Activated naive CD4-positive, alpha-beta T cell treated with Interleukin-2 at 50 U/mL for 16 hours (primary cell): Measurements from ENCODE around the gene BCL2.
A peak's percentile ranks its signal among the peaks of the same experiment; 100 is the strongest.
"Not testable (repeated sequence)": the region's sequence is repeated elsewhere in the genome, so short reads cannot be mapped to it uniquely, and the experiment has no call there.

ENCODE experiments used
- DNase-seq: peaks from one replicate; pipeline ENCODE4 v3.0.0-alpha.2; 2020

Gene BCL2

DNA sequence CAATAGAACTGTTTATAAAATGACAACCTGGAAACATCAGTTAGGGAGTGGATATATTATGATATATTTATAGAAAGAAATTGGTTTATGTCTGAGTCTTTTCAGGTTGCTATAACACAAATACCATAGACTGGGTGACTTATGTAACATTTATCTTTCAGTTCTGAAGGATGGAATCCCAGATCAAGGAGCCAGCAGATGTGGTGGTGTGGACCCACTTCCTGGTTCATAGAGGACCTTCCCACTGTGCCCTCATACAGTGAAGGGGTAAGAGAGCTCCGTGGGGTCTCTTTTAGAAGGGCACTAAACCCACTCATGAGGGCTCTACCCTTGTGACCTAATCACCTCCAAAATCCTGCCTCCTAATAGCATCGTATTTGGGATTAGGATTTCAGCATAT, 86.7 kb downstream of the BCL2 start:
- DNase-seq = no peak

DNA sequence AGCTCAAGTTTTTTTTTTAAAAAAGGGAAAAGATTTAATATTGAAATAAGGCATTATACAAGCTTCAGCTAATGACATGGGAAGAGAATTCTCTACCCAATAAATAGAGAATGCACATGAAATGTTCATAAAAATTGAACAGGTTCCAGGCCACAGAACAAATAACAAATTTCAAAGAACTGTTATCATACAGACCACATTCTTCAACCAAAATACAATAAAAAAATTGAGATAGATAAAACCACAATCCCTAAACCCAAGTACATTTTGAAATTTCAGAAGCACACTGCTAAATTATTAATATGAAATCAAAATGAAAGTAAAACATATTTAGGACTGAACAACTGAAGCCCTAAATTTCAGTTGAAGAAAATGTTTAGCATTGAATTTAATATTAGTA, 89.6 kb downstream of the BCL2 start:
- no peak for DNase-seq

DNA sequence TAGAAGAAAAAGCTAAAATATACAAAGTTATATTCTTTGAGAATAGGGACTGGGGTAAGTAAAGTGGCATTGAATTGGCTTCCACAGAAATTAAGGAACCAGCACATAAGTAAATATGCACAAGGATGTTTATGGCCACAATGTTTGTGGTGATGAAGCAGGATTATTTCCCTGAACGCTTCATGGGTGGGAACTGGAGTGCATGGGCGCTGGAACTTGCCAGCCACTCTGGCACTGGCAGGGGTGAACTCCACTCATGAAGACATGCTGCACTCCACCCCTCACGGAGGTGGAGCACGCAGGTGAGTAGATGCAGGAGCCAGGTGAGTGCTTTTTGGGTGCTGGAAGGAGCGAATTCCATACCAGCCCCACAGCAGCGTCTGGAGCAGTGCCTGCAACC, 94.1 kb downstream of the BCL2 start:
- DNase-seq = no peak

DNA sequence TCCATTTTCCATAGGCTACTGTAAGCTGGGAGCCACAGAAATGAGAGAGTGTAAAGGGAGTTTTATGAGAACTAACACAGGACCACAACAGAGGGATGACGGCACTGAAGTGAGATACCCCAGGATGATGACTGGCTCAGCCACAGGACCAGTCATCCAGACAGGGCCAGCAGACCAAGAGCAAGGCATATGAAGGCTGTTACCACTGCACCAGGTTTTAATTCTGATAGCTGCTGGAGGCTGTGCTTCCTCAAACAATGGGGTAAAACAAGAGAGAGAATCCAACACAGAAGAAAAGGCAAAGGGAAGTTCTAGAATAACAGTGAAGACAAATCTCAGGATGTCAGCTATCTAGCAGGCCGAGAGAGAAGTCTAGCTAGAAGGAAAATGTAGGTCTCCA, 94.9 kb downstream of the BCL2 start:
- peak; percentile 56 for DNase-seq

DNA sequence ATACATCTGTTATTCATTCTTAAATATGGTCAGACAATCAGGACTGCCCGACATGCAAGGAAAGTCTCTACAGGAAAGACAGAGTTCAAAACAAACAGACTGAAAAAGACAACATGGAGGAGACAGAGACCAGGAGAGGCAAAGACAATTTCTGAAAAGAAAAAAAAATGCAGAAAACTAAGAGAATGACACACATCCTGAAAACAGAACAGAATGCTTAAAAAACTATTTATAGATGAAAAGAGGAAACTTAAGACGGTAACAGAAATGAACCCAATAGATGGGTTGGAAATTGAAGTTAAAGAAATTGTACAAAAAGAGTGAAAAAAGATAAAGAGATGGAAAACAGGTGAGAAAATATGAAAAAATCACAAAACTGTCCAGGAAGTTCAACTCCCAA, 95.7 kb downstream of the BCL2 start:
- DNase-seq = no peak

DNA sequence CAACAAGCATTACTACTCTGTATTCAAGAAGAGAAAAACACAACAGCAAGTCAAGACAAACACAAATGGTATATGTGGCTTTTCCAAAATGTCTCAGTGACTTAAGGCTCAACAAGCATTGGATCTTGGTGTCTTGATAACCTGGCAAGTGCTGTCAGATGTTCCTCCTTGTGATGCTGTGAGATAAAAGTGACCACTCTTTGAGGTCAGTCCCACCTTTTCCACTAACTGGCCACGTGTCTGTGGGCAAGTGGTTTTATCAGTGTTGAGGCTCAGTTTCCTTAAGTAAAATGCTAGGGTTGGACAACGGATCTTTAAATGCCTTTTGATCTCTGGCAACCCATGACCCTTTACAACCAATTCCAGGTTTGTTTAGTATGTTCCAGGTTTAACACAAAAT, 98.7 kb downstream of the BCL2 start:
- no peak for DNase-seq

DNA sequence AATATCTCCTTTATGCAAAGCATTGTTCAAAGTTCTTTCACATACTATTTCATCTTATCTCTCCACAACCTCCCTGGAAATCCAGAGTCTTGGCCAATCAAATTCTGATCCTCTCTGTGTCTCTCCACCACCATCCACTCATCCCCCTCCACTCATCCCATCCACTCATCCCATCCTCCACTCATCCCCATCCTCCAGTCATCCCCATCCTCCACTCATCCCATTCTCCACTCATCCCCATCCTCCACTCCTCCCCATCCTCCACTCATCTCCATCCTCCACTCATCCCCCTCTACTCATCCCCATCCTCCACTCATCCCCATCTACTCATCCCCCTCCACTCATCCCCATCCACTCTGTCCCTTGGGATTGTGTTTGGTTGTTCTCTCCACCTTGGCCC, 101.1 kb downstream of the BCL2 start:
- DNase-seq = no peak

DNA sequence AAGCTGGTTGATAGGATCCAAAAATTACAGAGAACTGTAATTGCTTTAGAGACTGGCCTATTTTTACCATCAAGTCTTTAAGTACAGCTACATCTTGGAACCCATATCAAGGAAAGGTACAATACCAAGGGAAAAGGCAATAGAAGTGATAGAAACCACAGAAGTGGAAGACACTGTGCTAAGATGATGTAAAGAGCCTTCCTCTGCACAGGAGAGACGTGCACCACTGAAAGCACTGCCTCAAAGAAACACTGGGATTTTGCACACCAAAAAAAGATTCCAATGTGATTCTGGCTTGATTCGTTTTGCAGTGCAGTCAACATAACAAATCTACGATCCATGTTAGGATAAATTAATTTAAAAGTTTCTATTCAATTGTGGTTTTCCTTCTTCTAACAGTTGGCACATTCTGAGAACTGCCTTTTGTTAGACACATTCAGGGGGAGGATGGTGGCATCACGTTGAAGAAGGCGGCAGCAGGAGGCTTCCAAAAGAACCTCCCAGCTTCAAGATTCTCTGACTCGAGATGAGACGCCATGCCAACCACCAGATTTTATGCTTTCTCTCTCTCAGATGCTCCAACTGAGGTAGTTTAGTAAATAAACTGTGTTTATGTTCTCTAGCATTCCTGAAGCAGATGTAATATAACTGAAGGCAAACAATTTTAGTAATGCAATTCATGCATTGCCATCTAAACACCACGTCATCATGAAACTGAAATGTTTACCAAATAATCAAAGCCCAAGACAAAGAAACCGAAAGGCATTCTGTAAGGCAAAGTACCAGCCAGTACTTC, 102.9 kb downstream of the BCL2 start:
- peak; percentile 28 for DNase-seq

DNA sequence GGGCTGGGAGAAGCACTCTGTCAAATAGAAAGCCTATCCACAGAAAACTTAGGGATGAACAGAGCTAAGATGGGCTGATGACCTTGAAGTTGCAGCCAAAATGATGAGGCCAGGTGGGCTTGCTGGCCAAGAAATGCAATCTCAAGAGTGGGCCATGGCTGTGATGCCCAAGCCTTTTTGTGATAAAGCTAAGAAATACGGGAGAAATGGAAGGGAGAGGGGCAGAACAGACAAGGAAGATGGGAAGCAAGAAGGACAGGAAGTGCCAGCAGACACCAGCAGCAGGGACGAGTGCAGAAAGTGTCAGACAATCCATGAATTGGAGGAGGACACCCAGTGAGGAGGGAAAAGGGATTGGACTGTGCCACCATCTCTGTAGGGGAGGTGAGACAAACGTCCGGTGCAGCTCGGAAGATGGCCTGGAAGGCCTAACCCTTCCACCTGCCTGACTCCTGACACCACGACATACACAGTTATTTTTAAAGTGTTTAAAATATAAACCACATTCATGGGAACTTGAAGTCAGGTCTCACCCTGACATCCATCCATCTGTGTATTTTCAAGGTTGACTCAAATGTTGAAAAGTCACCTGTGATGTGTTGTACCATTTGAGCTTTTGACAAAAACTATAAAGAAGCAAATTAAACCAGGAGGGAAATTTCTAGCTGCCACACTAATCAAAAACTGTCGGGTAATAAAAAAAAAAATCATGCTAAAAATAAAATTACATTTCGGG, 105.5 kb downstream of the BCL2 start:
- DNase-seq = no peak

DNA sequence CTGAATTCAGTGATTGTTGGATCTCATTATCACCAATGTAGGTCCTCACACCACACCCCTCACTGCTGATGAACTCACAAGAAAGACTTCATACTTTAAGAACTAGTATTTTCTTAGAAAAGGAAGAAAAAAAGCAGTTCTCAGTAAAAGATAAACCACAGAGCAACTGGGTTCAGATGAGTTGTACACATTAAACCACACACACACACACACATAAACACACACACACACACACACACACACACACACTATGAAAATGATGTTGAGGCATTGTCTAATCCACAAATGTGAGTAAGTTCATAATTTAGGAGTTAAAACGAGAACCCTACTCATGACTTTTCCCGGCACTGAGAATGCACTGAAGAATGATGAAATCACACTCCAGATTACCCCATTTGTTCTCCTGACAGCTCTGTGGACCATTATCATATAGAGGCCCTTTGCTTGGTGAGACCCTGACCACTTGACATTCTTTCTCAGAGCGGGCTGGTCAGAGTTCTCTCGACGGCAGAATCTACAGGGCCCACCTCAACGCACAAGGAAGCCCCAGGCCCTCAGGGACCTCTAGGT, 106.2 kb downstream of the BCL2 start:
- DNase-seq = peak; percentile 33

DNA sequence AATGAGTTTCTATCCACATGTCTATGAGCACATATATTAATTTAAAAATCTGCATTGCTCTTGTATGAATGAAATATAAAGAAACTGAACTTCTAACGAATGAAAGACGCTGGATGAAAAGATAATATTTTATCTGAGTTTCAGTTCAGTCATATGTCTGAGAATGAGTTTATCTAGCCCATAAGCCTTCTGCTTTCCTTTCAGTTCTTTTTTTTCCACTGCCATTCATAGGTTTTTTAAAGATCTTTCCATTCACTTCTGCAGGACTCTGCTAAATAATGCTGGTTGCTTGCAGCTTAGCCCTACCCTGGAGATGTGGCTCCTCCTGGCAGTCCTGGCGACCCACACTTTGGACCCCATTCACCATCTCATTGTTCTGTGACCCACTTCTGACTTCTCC, 109.0 kb downstream of the BCL2 start:
- DNase-seq = no peak

DNA sequence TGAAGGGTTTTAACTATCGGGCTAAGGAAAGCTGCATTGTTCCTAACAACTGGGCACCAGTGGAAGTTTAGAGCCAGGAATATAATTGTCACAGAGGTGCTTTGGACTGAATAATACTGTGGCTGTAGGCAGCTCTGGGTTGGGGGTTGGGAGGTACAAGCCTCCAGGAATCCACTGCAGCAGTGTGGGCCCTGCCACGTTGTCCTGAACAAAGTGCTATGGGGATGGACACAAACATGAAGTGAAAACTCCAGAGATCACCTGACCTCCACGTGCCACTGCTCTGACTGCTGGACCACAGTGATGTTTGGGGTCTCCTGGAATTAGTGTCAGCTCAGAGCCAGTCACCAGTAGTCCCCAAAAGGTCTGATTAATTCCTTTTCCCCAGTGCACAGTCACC, 110.9 kb downstream of the BCL2 start:
- no peak for DNase-seq

DNA sequence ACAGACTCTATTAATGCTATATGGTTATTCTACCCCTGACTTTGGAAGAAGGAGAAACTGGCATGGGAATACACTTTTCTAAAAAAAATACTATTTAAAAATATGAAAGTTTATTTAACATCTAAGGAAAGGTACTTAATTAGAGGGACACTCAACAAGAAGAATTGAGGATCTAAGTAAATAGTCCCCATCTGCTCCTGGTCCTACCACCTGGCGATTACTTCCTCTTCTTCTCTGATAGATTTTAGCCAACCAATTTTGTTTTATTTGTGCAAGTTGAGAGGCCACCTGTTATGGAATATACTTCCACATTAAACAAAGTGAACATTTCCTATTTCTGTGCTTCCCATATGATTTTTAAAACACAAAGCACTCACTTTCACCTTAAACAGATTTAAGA, 111.7 kb downstream of the BCL2 start:
- no peak for DNase-seq

DNA sequence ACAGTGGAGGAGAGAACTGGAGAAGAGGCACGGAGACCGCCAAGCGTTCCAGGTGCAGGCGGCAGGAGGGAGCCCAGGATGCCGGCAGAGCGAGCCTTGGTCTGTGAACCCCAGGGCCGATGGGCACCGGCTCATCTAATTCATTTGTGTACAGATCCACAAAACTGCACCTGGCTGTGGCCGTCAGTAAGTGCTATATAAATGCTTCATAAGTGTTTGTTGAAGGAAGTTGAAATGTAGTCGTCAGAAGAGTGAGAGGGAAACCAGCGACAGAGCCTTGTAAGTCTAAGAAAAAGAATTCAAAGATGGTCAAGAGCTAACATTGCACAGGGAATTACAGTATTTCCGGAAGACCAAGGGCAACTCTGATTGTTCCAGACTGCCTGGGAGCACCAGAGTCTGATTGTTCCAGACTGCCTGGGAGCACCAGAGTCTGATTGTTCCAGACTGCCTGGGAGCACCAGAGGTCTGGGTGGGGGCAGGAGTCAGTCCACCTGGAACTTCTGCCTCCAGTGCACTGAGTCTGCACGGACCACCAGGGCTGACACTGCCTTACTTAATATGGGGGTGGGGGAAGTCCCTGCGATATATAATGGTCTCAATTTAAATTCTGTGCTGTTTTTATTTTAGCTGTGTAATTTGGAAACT, 112.3 kb downstream of the BCL2 start:
- DNase-seq = no peak

DNA sequence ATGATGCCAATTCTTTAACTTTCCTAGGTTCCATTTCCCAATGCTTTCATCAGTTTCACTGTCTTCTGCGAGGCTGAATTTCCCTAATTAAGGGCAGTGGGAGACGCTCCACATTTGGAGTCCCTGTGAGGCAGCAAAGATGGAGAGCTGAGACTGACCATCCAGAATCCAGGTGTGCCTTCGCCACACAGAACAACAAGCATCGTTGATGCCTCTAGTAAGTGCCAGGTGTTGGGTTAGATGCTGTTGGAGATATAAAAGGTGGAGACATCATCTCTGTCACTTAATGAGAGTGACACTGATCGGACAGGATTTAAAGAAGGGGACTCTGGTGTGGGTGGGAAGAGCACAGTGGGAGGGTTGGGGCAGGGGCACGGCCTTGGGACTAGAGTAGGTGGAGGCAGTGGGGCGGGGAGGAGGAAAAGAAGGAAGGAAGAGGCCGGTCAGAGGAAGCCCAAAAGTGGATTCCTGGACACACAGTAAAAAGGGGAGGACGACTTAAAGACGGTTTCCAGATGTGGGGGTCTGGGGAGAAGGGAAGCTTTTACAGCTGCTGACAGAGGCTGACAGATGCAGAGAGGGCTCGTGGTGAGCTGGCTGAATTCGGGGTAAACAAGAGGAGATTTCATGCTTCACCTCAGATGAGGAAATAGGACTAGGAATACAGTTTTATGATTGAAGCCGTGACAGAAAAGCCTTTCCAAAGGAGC, 113.0 kb downstream of the BCL2 start:
- DNase-seq = no peak

DNA sequence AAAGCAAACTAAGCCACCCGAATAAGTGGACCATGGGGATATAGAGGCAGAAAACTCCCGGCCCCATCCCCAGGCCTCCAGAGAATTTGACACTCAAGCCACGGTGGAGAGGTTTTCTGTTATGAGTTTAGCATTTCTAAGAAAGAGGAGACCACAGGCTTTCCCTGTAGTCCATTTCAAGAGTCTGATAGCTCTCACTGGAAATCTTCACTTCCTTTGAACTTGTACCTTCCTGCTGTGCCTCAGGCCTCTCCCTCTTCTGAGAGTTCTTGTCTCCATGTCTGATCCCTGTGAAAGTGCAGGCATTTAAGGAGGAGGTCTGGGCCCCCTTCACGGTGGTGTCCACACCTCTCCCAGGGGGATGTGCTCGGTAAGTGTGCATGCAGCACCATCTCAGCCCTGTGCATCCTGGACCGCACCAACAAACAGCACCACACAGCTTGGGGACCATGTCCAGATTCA, 113.7 kb downstream of the BCL2 start:
- DNase-seq = no peak

DNA sequence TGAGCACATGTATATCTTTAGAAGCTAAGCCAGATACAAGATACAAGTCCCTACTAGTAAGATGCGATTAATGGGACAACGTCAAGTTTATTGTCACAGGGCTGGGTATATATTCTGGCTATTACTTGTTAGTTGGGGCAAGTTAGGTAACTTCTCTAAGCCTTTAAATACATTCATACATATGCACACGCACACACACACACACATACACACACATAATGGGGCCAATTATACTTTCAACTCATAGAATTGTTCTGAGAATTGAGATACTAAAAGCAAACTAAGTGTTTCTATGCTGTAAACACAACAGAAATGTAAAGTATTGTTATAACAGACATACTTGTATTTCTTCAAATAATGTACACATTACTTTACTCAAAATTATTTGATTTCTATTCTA, 116.1 kb downstream of the BCL2 start:
- DNase-seq = no peak

DNA sequence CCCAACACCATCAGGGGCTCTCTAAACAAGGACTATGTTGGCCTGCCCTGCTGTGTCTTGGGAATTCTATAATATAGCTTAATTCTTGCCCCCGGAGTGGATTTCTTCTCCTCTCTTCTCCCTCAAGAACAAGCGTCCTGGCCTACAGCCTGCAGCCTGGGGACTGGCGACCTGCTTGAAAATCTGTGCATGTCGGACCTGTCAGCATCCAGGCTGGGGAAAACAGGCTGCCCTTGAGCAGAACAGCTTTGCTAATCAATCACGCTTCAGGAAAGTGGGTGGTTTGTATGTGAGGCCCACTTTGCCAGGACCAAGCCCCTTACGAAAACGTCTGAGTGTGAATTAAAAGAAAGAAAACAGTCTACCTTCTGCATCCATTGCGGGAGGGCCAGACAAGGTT, 116.7 kb downstream of the BCL2 start:
- DNase-seq = no peak

DNA sequence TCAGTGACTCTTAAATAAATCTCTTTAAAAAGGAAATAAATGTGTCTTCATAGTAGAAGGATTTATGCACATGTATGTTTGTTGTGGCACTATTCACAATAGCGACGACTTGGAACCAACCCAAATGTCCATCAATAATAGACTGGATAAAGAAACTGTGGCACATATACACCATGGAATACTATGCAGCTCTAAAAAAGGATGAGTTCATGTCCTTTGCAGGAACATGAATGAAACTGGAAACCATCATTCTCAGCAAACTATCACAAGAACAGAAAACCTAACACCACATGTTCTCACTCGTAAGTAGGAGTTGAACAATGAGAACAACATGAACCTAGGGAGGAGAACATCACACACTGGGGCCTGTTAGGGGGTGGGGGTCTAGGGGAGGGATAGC, 118.1 kb downstream of the BCL2 start:
- DNase-seq = not testable (repeated sequence)

DNA sequence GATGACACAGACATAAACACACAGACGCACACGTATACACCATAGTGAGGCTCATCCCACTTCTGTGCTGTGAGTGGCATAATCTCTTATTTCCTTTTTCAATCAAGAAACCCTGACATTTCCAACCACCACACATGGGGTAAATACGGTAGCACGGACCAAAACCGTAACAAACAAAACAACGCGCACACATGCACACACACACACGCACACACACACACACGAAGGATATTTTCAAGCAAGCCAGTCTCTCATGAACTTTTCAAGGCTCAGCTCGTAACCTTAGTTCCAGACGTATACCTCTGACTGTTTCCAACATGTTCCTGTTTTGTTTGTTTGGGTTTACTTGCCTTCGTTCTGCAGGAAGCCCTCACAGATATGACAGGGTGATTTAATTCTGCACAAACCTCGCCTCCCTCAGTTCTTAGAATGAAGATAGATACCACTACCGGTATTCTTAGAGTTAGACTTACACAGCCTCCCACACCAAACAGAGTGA, 119.8 kb downstream of the BCL2 start:
- peak; percentile 43 for DNase-seq

DNA sequence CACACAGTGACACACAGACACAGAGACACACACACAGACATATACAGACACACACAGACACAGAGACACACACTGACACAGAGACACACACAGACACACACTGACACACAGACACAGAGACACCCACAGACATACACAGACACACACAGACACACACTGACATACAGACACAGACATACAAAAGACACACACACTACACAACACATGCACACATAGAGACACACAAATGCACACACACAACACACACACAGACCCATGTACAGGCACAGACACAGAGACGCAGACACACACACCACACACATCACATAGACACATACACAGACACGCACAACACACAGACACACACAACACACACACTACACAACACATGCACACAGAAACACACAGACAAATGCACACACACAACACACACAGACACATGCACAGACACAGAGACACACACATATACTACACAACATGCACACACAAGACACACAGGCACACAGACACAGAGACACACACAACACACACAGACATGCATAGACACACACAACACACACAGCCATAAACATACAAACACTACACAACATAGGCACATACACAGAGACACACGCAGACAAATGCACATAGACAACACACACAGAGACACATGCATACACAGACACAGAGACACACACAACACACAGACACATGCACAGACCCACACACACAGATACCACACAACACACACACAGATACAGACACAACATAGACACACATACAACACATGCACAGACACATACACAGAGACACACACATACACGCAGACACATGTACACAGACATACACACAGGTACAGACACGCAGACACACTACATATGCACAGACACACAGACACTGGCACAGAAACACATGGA, 120.5 kb downstream of the BCL2 start:
- no peak for DNase-seq
